ENCODE results near the gene CHMP1A. TPM values are rescaled to one million over a fixed set of nuclear protein-coding genes. Genes with fewer than 3 reads are reported as not detected.
"Not testable (repeated sequence)": the region's sequence is repeated elsewhere in the genome, so short reads cannot be mapped to it uniquely, and the experiment has no call there.

The CHMP1A gene
- total RNA-seq, 1 donor from 2014 or later, result 40.6 TPM

- ATAC-seq; intact Hi-C loops (cut with DNase I); DNase-seq (ENCODE audit: missing footprints): not testable (repeated sequence)
Observed at GRCh38 chr16:89694784-89695085, 37.2 kb upstream of the CHMP1A start.

GRCh38 chr16:89693931-89694783, 36.6 kb upstream of the CHMP1A start:
- ATAC-seq (no peak), DNase-seq (ENCODE audit: missing footprints) (no peak)
- intact Hi-C loops (cut with DNase I), result no loop called here

GRCh38 chr16:89693289-89693731, 35.8 kb upstream of the CHMP1A start:
- intact Hi-C loops (cut with DNase I), result no loop called here
- ATAC-seq (no peak), DNase-seq (ENCODE audit: missing footprints) (peak; percentile 62)

GRCh38 chr16:89691986-89692569, 34.6 kb upstream of the CHMP1A start:
- ATAC-seq (no peak), DNase-seq (ENCODE audit: missing footprints) (peak; percentile 42)
- intact Hi-C loops (cut with DNase I), result no loop called here

- peak; percentile 37 for DNase-seq (ENCODE audit: missing footprints)
- intact Hi-C loops (cut with DNase I), result no loop called here
- no peak for ATAC-seq
Observed at GRCh38 chr16:89691231-89691985, 33.9 kb upstream of the CHMP1A start.

GRCh38 chr16:89690392-89690901, 32.9 kb upstream of the CHMP1A start:
- ATAC-seq (no peak), DNase-seq (ENCODE audit: missing footprints) (peak; percentile 28)
- intact Hi-C loops (cut with DNase I), result no loop called here

GRCh38 chr16:89689621-89690020, 32.1 kb upstream of the CHMP1A start:
- DNase-seq (ENCODE audit: missing footprints); ATAC-seq; intact Hi-C loops (cut with DNase I): not testable (repeated sequence)

GRCh38 chr16:89689142-89689541, 31.6 kb upstream of the CHMP1A start:
- intact Hi-C loops (cut with DNase I), result no loop called here
- ATAC-seq (no peak), DNase-seq (ENCODE audit: missing footprints) (no peak)

- intact Hi-C loops (cut with DNase I), result no loop called here
- DNase-seq (ENCODE audit: missing footprints) (no peak), ATAC-seq (no peak)
Observed at GRCh38 chr16:89688395-89688794, 30.9 kb upstream of the CHMP1A start.

- no peak for ATAC-seq
- intact Hi-C loops (cut with DNase I), result no loop called here
- no peak for DNase-seq (ENCODE audit: missing footprints)
Observed at GRCh38 chr16:89687092-89687940, 29.8 kb upstream of the CHMP1A start.

GRCh38 chr16:89686520-89687091, 29.1 kb upstream of the CHMP1A start, which contains the start of gene CDK10:
CDK10 (plus strand) TSS chr16:89686689; CDS start chr16:89686711, 22 bp downstream.
- peak; percentile 90 for DNase-seq (ENCODE audit: missing footprints)
- intact Hi-C loops (cut with DNase I), result no loop called here
- ATAC-seq, result peak; percentile 90

- ATAC-seq (no peak), DNase-seq (ENCODE audit: missing footprints) (no peak)
- intact Hi-C loops (cut with DNase I), result no loop called here
Observed at GRCh38 chr16:89685916-89686315, 28.4 kb upstream of the CHMP1A start.

- DNase-seq (ENCODE audit: missing footprints), result no peak
- intact Hi-C loops (cut with DNase I), result no loop called here
- ATAC-seq, result no peak
Observed at GRCh38 chr16:89678258-89678657, 20.8 kb upstream of the CHMP1A start.

GRCh38 chr16:89672177-89672941, 14.9 kb upstream of the CHMP1A start:
- ATAC-seq, result no peak
- no peak for DNase-seq (ENCODE audit: missing footprints)
- intact Hi-C loops (cut with DNase I), result no loop called here

GRCh38 chr16:89671565-89671964, 14.1 kb upstream of the CHMP1A start:
- ATAC-seq; DNase-seq (ENCODE audit: missing footprints); intact Hi-C loops (cut with DNase I): not testable (repeated sequence)

- no peak for DNase-seq (ENCODE audit: missing footprints)
- no peak for ATAC-seq
- intact Hi-C loops (cut with DNase I), result no loop called here
Observed at GRCh38 chr16:89670496-89671431, 13.3 kb upstream of the CHMP1A start.

Data from Right ventricle myocardium inferior (tissue), 1 donor.